Skeletal muscle tissue (tissue), 5 donors: ENCODE results near the gene LGALS13. TPM values are rescaled to one million over a fixed set of nuclear protein-coding genes. Genes with fewer than 3 reads are reported as not detected.

Source experiments
- H3K27ac ChIP-seq: one replicate; pipeline ENCODE4 v1.7.0; 2013; ENCODE audit warnings: mild to moderate bottlenecking, low read depth, low read length, inconsistent platforms
- H3K27me3 ChIP-seq, 3 donors: one replicate each; pipeline ENCODE4 v1.7.0; 2013; ENCODE audit warnings: low read length in 3 of 3; ENCODE audit not compliant: control insufficient read depth in 3 of 3, insufficient read depth in 3 of 3
- H3K36me3 ChIP-seq, 3 donors: one replicate each; pipeline ENCODE4 v1.7.0; 2013; ENCODE audit warnings: low read length in 3 of 3; ENCODE audit not compliant: control insufficient read depth in 3 of 3, insufficient read depth in 3 of 3
- H3K4me1 ChIP-seq, 3 donors: one replicate each; pipeline ENCODE4 v1.7.0; 2013; ENCODE audit warnings: low read length in 3 of 3, mild to moderate bottlenecking in 3 of 3; ENCODE audit not compliant: control insufficient read depth in 3 of 3, insufficient read depth in 3 of 3
- H3K4me3 ChIP-seq, 3 donors: one replicate each; pipeline ENCODE4 v1.7.0; 2013; ENCODE audit warnings: low read length in 3 of 3
- H3K9ac ChIP-seq, 3 donors: one replicate each; pipeline ENCODE4 v1.7.0; 2013; ENCODE audit warnings: low read length in 3 of 3, mild to moderate bottlenecking in 3 of 3, moderate library complexity in 2 of 3, low read depth in 1 of 3
- H3K9me3 ChIP-seq, 3 donors: one replicate each; pipeline ENCODE4 v1.7.0; 2013; ENCODE audit warnings: low read length in 3 of 3; ENCODE audit not compliant: control insufficient read depth in 3 of 3
- small RNA-seq: library from RNA; depleted of rRNA; stranded (forward); fragments of <200 nt; gene quantifications from one replicate; pipeline ENCODE3, GENCODE V24; 2014
- total RNA-seq: library from RNA; depleted of rRNA; stranded (reverse); fragments of >200 nt; gene quantifications from one replicate; pipeline ENCODE4 v1.2.3, GENCODE V29; 2014
- donor health status: Osteomylitis.

LGALS13 gene
- total RNA-seq, 1 donor from 2014 or later, result not detected

DNA sequence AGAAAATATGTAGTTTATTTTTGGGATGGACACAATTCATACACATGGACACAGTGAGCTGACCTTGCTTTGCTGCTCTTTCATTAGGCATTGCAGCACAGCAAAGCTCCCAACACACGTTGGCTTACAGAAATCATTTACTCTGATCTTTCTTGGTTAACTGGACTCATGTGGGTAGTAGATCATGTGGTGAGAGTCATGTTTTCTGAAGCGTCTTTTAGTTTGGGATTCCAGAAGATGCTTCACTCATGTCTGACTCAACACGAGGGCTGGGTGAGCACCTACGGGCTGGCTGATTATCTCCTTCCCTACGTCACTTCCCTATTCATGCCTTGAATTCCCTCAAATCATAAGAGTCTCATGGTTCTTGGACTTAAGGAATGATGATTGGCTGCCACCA lies 41.3 kb downstream of the LGALS13 start:
- Histone ChIP-seq H3K9me3 (no peaks in the 10 kb centered on the region), H3K9ac (no peak overlapping the region), H3K27ac (no peak overlapping the region), H3K36me3 (no peaks in the 10 kb centered on the region), H3K4me1 (no peaks in the 10 kb centered on the region), H3K27me3 (peaks cover 0 to 9% (median 6%) of the 10 kb centered on the region in 3 donors), H3K4me3 (no peak overlapping the region)

DNA sequence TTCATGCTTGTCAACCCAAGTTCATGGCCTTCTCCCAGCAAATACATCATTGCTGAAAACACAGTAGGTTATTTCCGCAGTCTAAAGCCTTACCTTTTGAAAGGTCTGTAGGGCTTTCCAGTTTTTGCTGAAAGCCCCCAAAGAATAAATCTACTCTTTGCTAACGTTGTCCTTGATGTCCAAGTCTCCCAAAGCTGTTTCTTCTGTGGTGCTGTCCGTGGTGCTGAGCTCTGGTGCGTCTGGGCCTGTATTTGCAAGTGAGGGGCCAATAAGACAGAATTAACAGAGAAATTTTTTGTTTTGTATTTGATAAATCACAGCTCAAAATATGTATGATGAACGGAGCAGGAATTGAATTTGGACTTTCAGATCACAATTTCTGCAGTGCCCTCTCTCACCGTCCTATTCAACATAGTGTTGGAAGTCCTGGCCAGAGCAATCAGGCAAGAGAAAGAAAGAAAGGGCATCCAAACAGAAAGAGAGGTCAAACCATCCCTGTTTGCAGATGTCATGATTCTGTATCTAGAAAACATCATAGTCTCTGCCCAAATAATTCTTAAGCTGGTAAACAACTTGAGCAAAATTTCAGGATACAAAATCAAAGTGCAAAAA lies 43.6 kb downstream of the LGALS13 start:
- no peaks in the 10 kb centered on the region for H3K36me3 ChIP-seq
- H3K4me1 ChIP-seq, result no peaks in the 10 kb centered on the region
- no peak overlapping the region for H3K9ac ChIP-seq
- H3K9me3 ChIP-seq, result no peaks in the 10 kb centered on the region
- H3K4me3 ChIP-seq, result no peak overlapping the region
- peaks cover 0 to 6% (median 5%) of the 10 kb centered on the region in 3 donors for H3K27me3 ChIP-seq
- H3K27ac ChIP-seq, result no peak overlapping the region

GRCh38 chr19:39647918-39648317 lies 45.6 kb downstream of the LGALS13 start:
- Histone ChIP-seq H3K9ac (no peak overlapping the region), H3K27me3 (peaks cover 0 to 6% (median 5%) of the 10 kb centered on the region in 3 donors), H3K27ac (no peak overlapping the region), H3K4me1 (no peaks in the 10 kb centered on the region), H3K36me3 (no peaks in the 10 kb centered on the region), H3K9me3 (no peaks in the 10 kb centered on the region), H3K4me3 (no peak overlapping the region)

DNA sequence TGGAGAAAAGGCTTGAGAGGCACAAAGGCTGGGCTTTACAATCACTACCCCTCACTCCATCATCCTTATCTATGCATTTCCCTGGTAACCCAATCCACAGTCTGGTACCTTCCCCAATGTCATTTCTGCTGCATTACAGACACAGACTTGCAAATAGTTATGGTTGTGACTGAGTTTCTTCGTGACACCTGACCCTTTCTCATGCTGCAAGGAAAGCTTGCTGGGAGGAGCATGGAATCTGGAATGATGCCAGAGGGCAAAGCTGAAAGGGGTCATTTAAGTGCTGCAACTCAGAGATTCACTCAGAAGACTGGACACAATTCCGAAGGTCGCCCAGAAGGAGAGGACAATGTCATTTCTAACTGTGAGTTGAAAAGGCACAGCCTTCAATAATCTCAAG lies 53.3 kb downstream of the LGALS13 start, which contains the start of gene LGALS16:
Gene LGALS16, plus strand, starts transcription at position 301 of the 400 bp plus-strand sequence. Its CDS starts 49 bp downstream, at position 350.
- Histone ChIP-seq H3K9me3 (no peaks in the 10 kb centered on the region), H3K4me1 (no peaks in the 10 kb centered on the region), H3K27me3 (peaks cover 0 to under 1% (median 0%) of the 10 kb centered on the region in 3 donors), H3K9ac (no peak within 1 kb of the TSS), H3K4me3 (no peak within 1 kb of the TSS), H3K27ac (no peak within 1 kb of the TSS), H3K36me3 (no peaks in the 10 kb centered on the region)

Small RNA genes within 50 kb of the gene (small RNA-seq; reads per million reads assigned to genes)
- gene AC005176.2 (not detected), gene RPS29P24 (not detected), gene RPS29P25 (not detected), gene RPS29P26 (not detected), gene RPS29P30 (not detected)

Other genes starting within 250 kb of the LGALS13 start
- 25.1 TPM for gene PAF1, start 211.4 kb upstream of the LGALS13 start, total RNA-seq
- gene MED29, start 211.1 kb upstream of the LGALS13 start, total RNA-seq, result 9.4 TPM
- 3.1 TPM for gene ZFP36, start 195.7 kb upstream of the LGALS13 start, total RNA-seq
- gene PLEKHG2, start 189.9 kb upstream of the LGALS13 start, total RNA-seq, result 15.7 TPM
- 128 TPM for gene RPS16, start 166.6 kb upstream of the LGALS13 start, total RNA-seq
- 40.7 TPM for gene SUPT5H, start 156.9 kb upstream of the LGALS13 start, total RNA-seq
- gene TIMM50, start 121.7 kb upstream of the LGALS13 start, total RNA-seq, result 40.7 TPM
- not detected for gene DLL3, start 103.6 kb upstream of the LGALS13 start, total RNA-seq
- not detected for gene SELENOV, start 87.4 kb upstream of the LGALS13 start, total RNA-seq
- gene EID2B, start 69.7 kb upstream of the LGALS13 start, total RNA-seq, result 2.6 TPM
- gene EID2, start 62.4 kb upstream of the LGALS13 start, total RNA-seq, result 6.8 TPM
- gene LGALS16, start 53.4 kb downstream of the LGALS13 start, total RNA-seq, result not detected
- gene LGALS14, start 102.0 kb downstream of the LGALS13 start, total RNA-seq, result not detected
- 5.7 TPM for gene CLC, start 135.5 kb downstream of the LGALS13 start, total RNA-seq
- not detected for gene LEUTX, start 176.3 kb downstream of the LGALS13 start, total RNA-seq
- 25.1 TPM for gene DYRK1B, start 231.6 kb downstream of the LGALS13 start, total RNA-seq
- 386 TPM for gene FBL, start 243.9 kb downstream of the LGALS13 start, total RNA-seq